Glutamatergic neuron (in vitro differentiated cells): ENCODE data around the gene TSHZ3. TPM values are rescaled to one million over a fixed set of nuclear protein-coding genes. Genes with fewer than 3 reads are reported as not detected.

Experiments used
- DNase-seq: peaks from one replicate; pipeline ENCODE4 v3.0.0; 2022
- H3K27ac Mint-ChIP-seq: one replicate; pipeline ENCODE4 v1.8.0; 2020; ENCODE audit warnings: mild to moderate bottlenecking, mixed read lengths, inconsistent platforms; ENCODE audit not compliant: unreplicated experiment
- H3K27me3 Mint-ChIP-seq: one replicate; pipeline ENCODE4 v1.8.0; 2020; ENCODE audit warnings: mild to moderate bottlenecking, moderate library complexity, mixed read lengths, inconsistent platforms; ENCODE audit not compliant: unreplicated experiment
- H3K36me3 Mint-ChIP-seq: one replicate; pipeline ENCODE4 v1.8.0; 2020; ENCODE audit warnings: mild to moderate bottlenecking, mixed read lengths, inconsistent platforms; ENCODE audit not compliant: unreplicated experiment
- H3K4me1 Mint-ChIP-seq: one replicate; pipeline ENCODE4 v1.8.0; 2020; ENCODE audit warnings: mild to moderate bottlenecking, low read depth, mixed read lengths, inconsistent platforms; ENCODE audit not compliant: unreplicated experiment
- H3K4me3 Mint-ChIP-seq: one replicate; pipeline ENCODE4 v1.8.0; 2020; ENCODE audit warnings: mild to moderate bottlenecking, mixed read lengths, inconsistent platforms; ENCODE audit not compliant: unreplicated experiment
- H3K9me3 Mint-ChIP-seq: one replicate; pipeline ENCODE4 v1.8.0; 2020; ENCODE audit warnings: mild to moderate bottlenecking, moderate library complexity, mixed read lengths, inconsistent platforms; ENCODE audit not compliant: unreplicated experiment
- CTCF ChIP-seq: fragments of 200-600 bp; sonication (generic); IDR thresholded peaks from one replicate; pipeline ENCODE4 v1.5.0; 2021; ENCODE audit not compliant: partially characterized antibody, unreplicated experiment
- total RNA-seq: library from RNA; stranded (reverse); fragmentation: NEBNext Ultra II Directional; extraction: Animal tissue kit (Norgen Biotek cat#: 25700); gene quantifications from one replicate; pipeline ENCODE4 v1.2.1, GENCODE V29; 2021; ENCODE audit not compliant: unreplicated experiment

TSHZ3 gene
- total RNA-seq, 1 donor from 2014 or later: 7.4 TPM

- H3K4me1 Mint-ChIP-seq: peaks cover 20% of the 10 kb centered on the region
Observed at GRCh38 chr19:31312009-31312676, 37.1 kb downstream of the TSHZ3 start.

GRCh38 chr19:31310432-31311133 is 38.7 kb downstream of the TSHZ3 start:
- Mint-ChIP-seq H3K27ac (no peak overlapping the region), H3K27me3 (peaks cover 2% of the 10 kb centered on the region), H3K4me3 (no peak overlapping the region), H3K4me1 (peaks cover 8% of the 10 kb centered on the region), H3K9me3 (no peaks in the 10 kb centered on the region), H3K36me3 (no peaks in the 10 kb centered on the region)
- no peak for TF ChIP-seq CTCF
- DNase-seq: no peak

More at GRCh38 chr19:31312009-31312676, 37.1 kb downstream of the TSHZ3 start:
- Mint-ChIP-seq H3K27me3 (peaks cover 3% of the 10 kb centered on the region), H3K9me3 (peaks cover 3% of the 10 kb centered on the region), H3K4me3 (no peak overlapping the region), H3K27ac (no peak overlapping the region), H3K36me3 (no peaks in the 10 kb centered on the region)
- DNase-seq: no peak
- TF ChIP-seq CTCF: no peak

- Mint-ChIP-seq H3K36me3 (no peaks in the 10 kb centered on the region), H3K27ac (no peak overlapping the region), H3K9me3 (peaks cover 2% of the 10 kb centered on the region), H3K27me3 (peaks cover 2% of the 10 kb centered on the region), H3K4me1 (no peaks in the 10 kb centered on the region), H3K4me3 (no peak overlapping the region)
- no peak for DNase-seq
- TF ChIP-seq CTCF: no peak
Observed at GRCh38 chr19:31308781-31309180, 40.5 kb downstream of the TSHZ3 start.

- H3K4me1 Mint-ChIP-seq: no peaks in the 10 kb centered on the region
- H3K9me3 Mint-ChIP-seq: peaks cover 2% of the 10 kb centered on the region
- DNase-seq: no peak
- H3K4me3 Mint-ChIP-seq: no peak overlapping the region
- H3K36me3 Mint-ChIP-seq: no peaks in the 10 kb centered on the region
- no peak overlapping the region for H3K27ac Mint-ChIP-seq
- H3K27me3 Mint-ChIP-seq: peaks cover 2% of the 10 kb centered on the region
- no peak for TF ChIP-seq CTCF
Observed at GRCh38 chr19:31307071-31307669, 42.1 kb downstream of the TSHZ3 start.
